ENCODE measurements around the gene STX12.
"Not testable (repeated sequence)": the region's sequence is repeated elsewhere in the genome, so short reads cannot be mapped to it uniquely, and the experiment has no call there.

GRCh38 chr1:27808131-27808530 lies 35.1 kb downstream of the STX12 start:
- TF ChIP-seq POLR2A (IDR thresholded peaks at IDR 0.05; ENCODE audit: low read depth) = not testable (repeated sequence)
- TF ChIP-seq, protein P1, sequence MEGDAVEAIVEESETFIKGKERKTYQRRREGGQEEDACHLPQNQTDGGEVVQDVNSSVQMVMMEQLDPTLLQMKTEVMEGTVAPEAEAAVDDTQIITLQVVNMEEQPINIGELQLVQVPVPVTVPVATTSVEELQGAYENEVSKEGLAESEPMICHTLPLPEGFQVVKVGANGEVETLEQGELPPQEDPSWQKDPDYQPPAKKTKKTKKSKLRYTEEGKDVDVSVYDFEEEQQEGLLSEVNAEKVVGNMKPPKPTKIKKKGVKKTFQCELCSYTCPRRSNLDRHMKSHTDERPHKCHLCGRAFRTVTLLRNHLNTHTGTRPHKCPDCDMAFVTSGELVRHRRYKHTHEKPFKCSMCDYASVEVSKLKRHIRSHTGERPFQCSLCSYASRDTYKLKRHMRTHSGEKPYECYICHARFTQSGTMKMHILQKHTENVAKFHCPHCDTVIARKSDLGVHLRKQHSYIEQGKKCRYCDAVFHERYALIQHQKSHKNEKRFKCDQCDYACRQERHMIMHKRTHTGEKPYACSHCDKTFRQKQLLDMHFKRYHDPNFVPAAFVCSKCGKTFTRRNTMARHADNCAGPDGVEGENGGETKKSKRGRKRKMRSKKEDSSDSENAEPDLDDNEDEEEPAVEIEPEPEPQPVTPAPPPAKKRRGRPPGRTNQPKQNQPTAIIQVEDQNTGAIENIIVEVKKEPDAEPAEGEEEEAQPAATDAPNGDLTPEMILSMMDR (IDR thresholded peaks at IDR 0.05) = not testable (repeated sequence)

Measured in esophagus muscularis mucosa (tissue), 3 donors.